DND-41 (cell line): Measurements from ENCODE around the gene STX17.

Experiments used
- ATAC-seq: fragments of 200-7000 bp; cut with Tn5 transposase; 3 replicates; pipeline ENCODE4 v1.9.1; 2021; ENCODE audit warnings: low read depth; ENCODE audit not compliant: insufficient read depth
- DNase-seq: peaks from one replicate; pipeline ENCODE4 v3.0.0-alpha.2; 2020
- H2AFZ ChIP-seq: 2 replicates; pipeline ENCODE4 v1.6.0; 2012; ENCODE audit warnings: low read depth, low read length
- H3K27ac ChIP-seq: 2 replicates; pipeline ENCODE4 v1.5.1; 2012; ENCODE audit warnings: low read length, inconsistent platforms
- H3K27me3 ChIP-seq: fragments of 200-600 bp; sonication (generic); 2 replicates; pipeline ENCODE4 v1.6.0; 2012; ENCODE audit warnings: low read length, mild to moderate bottlenecking, inconsistent platforms; ENCODE audit not compliant: insufficient read depth, poor library complexity
- H3K36me3 ChIP-seq: 2 replicates; pipeline ENCODE4 v1.5.1; 2012; ENCODE audit warnings: low read length, inconsistent platforms; ENCODE audit not compliant: insufficient read depth
- H3K4me1 ChIP-seq: 2 replicates; pipeline ENCODE4 v1.5.1; 2012; ENCODE audit warnings: mild to moderate bottlenecking, low read length; ENCODE audit not compliant: insufficient read depth
- H3K4me2 ChIP-seq: 2 replicates; pipeline ENCODE4 v1.6.0; 2012; ENCODE audit warnings: mild to moderate bottlenecking, moderate library complexity, low read length, inconsistent platforms; ENCODE audit not compliant: insufficient read depth
- H3K4me3 ChIP-seq, 2 experiments: fragments of 200-600 bp in 1 of 2; shearing (Covaris generic) in 1 of 2; 2 replicates each; pipeline ENCODE4 v1.5.1; 2012 to 2016; ENCODE audit warnings: inconsistent platforms in 2 of 2, low read length in 2 of 2, mild to moderate bottlenecking in 2 of 2, low read depth in 1 of 2, moderate library complexity in 1 of 2
- H3K79me2 ChIP-seq: 2 replicates; pipeline ENCODE4 v1.6.0; 2012; ENCODE audit warnings: low read length, inconsistent platforms; ENCODE audit not compliant: insufficient read depth
- H3K9ac ChIP-seq: 2 replicates; pipeline ENCODE4 v1.6.0; 2012; ENCODE audit warnings: low read depth, mild to moderate bottlenecking, inconsistent platforms, low read length, moderate library complexity
- H3K9me3 ChIP-seq: 2 replicates; pipeline ENCODE4 v1.5.1; 2012; ENCODE audit warnings: low read length, moderate library complexity, mild to moderate bottlenecking, inconsistent platforms; ENCODE audit not compliant: insufficient read depth, severe bottlenecking
- H4K20me1 ChIP-seq: 2 replicates; pipeline ENCODE4 v1.6.0; 2012; ENCODE audit warnings: low read length; ENCODE audit not compliant: insufficient read depth
- EZH2 ChIP-seq: IDR thresholded peaks from 3 replicates; pipeline ENCODE4 v1.6.1; 2012; ENCODE audit warnings: borderline replicate concordance, low read depth, mild to moderate bottlenecking, moderate library complexity, low read length, inconsistent platforms; ENCODE audit not compliant: severe bottlenecking
- TF ChIP-seq, protein P1 (sequence below): IDR thresholded peaks from 2 replicates; pipeline ENCODE4 v1.5.1; 2012; ENCODE audit warnings: borderline replicate concordance, low read length, moderate library complexity, mild to moderate bottlenecking; ENCODE audit not compliant: poor library complexity, severe bottlenecking; ENCODE audit errors: extremely low read depth

Gene STX17

DNA sequence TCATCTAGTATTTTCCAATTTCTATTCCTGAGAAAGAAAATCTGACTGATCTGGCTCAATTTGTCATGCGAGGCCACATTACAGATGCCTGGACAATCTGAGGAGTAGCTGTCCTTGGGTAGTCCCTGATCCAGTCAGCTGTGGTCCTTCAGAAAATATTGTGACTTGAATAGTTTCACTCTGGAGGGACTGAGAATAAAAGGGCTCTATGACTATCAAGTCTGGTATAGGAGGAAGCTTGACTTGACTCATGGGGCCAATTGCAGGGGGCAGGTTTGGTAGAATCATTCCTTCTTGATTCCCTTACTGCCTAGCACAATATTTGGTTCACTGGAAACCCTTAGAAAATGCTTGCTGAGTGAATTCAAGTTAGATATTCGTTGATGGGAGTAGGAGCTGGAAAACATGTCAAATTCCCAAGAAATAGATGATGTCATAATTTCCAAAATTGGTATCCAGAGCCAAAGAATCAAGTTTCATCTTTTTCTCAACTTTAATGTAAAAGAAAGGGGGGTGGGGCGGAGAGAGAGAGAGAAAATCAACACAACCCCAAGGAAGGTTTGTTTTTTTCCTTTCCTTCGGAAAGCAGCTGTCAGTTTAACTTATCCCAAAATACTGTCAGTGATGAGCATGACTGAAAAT lies 32.4 kb upstream of the STX17 start:
- Histone ChIP-seq H3K4me3 (no peak overlapping the region), H3K36me3 (no peaks in the 10 kb centered on the region), H3K9ac (no peak overlapping the region), H4K20me1 (no peaks in the 10 kb centered on the region), H3K79me2 (no peaks in the 10 kb centered on the region), H3K9me3 (no peaks in the 10 kb centered on the region), H3K4me1 (no peaks in the 10 kb centered on the region), H2AFZ (no peak overlapping the region), H3K27me3 (peaks cover 2% of the 10 kb centered on the region), H3K27ac (no peak overlapping the region), H3K4me2 (no peak overlapping the region)
- DNase-seq: no peak
- TF ChIP-seq, protein P1, sequence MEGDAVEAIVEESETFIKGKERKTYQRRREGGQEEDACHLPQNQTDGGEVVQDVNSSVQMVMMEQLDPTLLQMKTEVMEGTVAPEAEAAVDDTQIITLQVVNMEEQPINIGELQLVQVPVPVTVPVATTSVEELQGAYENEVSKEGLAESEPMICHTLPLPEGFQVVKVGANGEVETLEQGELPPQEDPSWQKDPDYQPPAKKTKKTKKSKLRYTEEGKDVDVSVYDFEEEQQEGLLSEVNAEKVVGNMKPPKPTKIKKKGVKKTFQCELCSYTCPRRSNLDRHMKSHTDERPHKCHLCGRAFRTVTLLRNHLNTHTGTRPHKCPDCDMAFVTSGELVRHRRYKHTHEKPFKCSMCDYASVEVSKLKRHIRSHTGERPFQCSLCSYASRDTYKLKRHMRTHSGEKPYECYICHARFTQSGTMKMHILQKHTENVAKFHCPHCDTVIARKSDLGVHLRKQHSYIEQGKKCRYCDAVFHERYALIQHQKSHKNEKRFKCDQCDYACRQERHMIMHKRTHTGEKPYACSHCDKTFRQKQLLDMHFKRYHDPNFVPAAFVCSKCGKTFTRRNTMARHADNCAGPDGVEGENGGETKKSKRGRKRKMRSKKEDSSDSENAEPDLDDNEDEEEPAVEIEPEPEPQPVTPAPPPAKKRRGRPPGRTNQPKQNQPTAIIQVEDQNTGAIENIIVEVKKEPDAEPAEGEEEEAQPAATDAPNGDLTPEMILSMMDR: no peak
- no peak for ATAC-seq

DNA sequence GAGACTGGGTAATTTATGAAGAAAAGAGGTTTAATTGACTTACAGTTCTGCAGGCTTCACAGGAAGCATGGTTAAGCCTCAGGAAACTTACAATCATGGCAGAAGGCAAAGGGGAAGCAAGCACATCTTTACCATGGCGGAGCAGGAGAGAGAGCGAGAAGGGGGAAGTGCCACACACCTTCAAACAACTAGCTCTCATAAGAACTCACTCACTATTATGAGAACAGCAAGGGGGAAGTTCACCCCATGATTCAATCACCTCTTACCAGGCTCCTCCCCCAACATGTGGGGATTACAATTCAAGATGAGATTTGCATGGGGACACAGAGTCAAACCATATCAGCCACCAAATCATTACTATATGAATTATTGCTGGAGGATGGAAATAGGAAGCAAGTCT lies 30.3 kb upstream of the STX17 start:
- no peaks in the 10 kb centered on the region for H3K36me3 ChIP-seq
- no peaks in the 10 kb centered on the region for H3K79me2 ChIP-seq
- no peaks in the 10 kb centered on the region for H4K20me1 ChIP-seq
- no peak overlapping the region for H3K4me2 ChIP-seq
- no peak for DNase-seq
- TF ChIP-seq, protein P1: no peak
- TF ChIP-seq EZH2: no peak
- no peak overlapping the region for H3K9ac ChIP-seq
- no peaks in the 10 kb centered on the region for H3K9me3 ChIP-seq
- no peak overlapping the region for H3K27ac ChIP-seq
- H3K4me1 ChIP-seq: no peaks in the 10 kb centered on the region
- no peak for ATAC-seq
- H2AFZ ChIP-seq: no peak overlapping the region
- H3K27me3 ChIP-seq: peaks cover 2% of the 10 kb centered on the region
- H3K4me3 ChIP-seq: no peak overlapping the region

DNA sequence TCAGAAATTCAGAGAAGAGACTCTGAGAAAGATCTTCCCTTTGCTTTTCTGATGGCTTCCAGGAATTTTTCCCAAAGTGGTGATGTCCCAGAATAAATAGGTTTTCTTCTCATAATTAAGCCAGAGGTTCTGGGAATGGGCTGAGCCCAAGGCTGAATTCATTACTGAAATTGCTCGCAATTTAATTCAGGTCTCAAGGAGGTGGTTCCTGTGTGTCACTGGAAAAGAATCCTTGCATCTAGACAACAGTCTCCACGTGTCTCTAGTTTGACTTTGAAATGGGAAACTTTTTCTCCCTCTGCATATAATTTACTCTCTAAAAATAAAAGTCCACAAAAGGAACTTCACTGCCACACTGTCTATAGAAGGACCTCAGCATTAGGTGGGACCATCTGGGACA lies 27.8 kb upstream of the STX17 start:
- Histone ChIP-seq H3K27ac (no peak overlapping the region), H3K4me2 (no peak overlapping the region), H3K36me3 (no peaks in the 10 kb centered on the region), H3K9me3 (no peaks in the 10 kb centered on the region), H4K20me1 (no peaks in the 10 kb centered on the region), H3K4me3 (no peak overlapping the region), H3K79me2 (no peaks in the 10 kb centered on the region), H2AFZ (no peak overlapping the region), H3K4me1 (no peaks in the 10 kb centered on the region), H3K9ac (no peak overlapping the region), H3K27me3 (peaks cover 2% of the 10 kb centered on the region)
- ATAC-seq: no peak
- no peak for DNase-seq
- no peak for TF ChIP-seq EZH2
- TF ChIP-seq, protein P1: no peak

DNA sequence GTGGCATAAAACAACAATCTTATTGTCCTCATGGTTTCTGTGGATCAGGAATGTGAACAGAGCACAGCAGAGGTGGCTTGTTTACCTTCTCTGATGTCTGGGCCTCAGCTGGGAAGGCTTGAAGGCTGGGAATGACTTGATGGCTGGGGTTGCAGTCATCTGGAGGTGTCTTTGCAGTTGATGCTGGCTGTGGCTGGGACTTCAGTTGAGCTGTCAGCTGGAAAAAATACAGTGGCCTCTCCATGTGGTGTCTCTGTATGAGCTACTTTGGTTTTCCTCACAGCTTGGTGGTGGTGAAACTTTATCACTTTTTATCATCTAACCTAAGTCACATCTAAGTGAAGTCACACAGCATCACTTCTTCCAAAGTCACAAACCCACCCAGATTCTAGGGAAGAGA lies 24.7 kb upstream of the STX17 start:
- Histone ChIP-seq H3K9me3 (no peaks in the 10 kb centered on the region), H3K9ac (no peak overlapping the region), H3K79me2 (no peaks in the 10 kb centered on the region), H3K27me3 (no peaks in the 10 kb centered on the region), H3K4me2 (no peak overlapping the region), H4K20me1 (no peaks in the 10 kb centered on the region), H3K4me3 (no peak overlapping the region), H2AFZ (no peak overlapping the region), H3K27ac (no peak overlapping the region), H3K4me1 (no peaks in the 10 kb centered on the region), H3K36me3 (no peaks in the 10 kb centered on the region)
- ATAC-seq (no peak), DNase-seq (no peak)
- TF ChIP-seq, protein P1: no peak
- TF ChIP-seq EZH2: no peak
